SK-N-MC (cell line): ENCODE measurements around the gene SELENOW.

Experiments
- EZH2 ChIP-seq: fragments of 200-600 bp; sonication (generic); IDR thresholded peaks from one replicate; pipeline ENCODE4 v1.6.1; 2017; ENCODE audit warnings: antibody characterized with exemption
- POLR2AphosphoS5 ChIP-seq: IDR thresholded peaks from 2 replicates; pipeline ENCODE4 v1.6.1; 2012; ENCODE audit warnings: mild to moderate bottlenecking, low read depth, low read length, borderline replicate concordance

GRCh38 chr19:47821460-47822020, 43.0 kb downstream of the SELENOW start, which contains the start of gene CRX:
- TF ChIP-seq POLR2AphosphoS5 (no peak), EZH2 (no peak)
